Measurements from ENCODE around the gene R3HDM2.

R3HDM2 gene

GRCh38 chr12:57214398-57214781 is 216.5 kb downstream of the R3HDM2 start:
- TF ChIP-seq CTCF (conservative IDR thresholded peaks at IDR 0.05; ENCODE audit: low read length), result peak; percentile 70
- no peak overlapping the region for H3K4me3 ChIP-seq (ENCODE audit: low read length)
- peak; percentile 49 for DNase-seq (ENCODE audit: low read depth)

GRCh38 chr12:57213763-57214397 is 217.0 kb downstream of the R3HDM2 start:
- peak; percentile 41 for DNase-seq (ENCODE audit: low read depth)
- no peak overlapping the region for H3K4me3 ChIP-seq (ENCODE audit: low read length)
- no peak for TF ChIP-seq CTCF (conservative IDR thresholded peaks at IDR 0.05; ENCODE audit: low read length)

GRCh38 chr12:57213058-57213715 is 217.7 kb downstream of the R3HDM2 start:
- DNase-seq (ENCODE audit: low read depth), result peak; percentile 86
- TF ChIP-seq CTCF (conservative IDR thresholded peaks at IDR 0.05; ENCODE audit: low read length), result peak; percentile 88
- no peak overlapping the region for H3K4me3 ChIP-seq (ENCODE audit: low read length)

GRCh38 chr12:57212701-57213057 is 218.2 kb downstream of the R3HDM2 start:
- TF ChIP-seq CTCF (conservative IDR thresholded peaks at IDR 0.05; ENCODE audit: low read length), result no peak
- DNase-seq (ENCODE audit: low read depth), result no peak
- H3K4me3 ChIP-seq (ENCODE audit: low read length), result no peak overlapping the region

- H3K4me3 ChIP-seq (ENCODE audit: low read length), result no peak overlapping the region
- peak; percentile 14; the same call in 1 of the 2 replicates for TF ChIP-seq CTCF (conservative IDR thresholded peaks at IDR 0.05; ENCODE audit: low read length)
- no peak for DNase-seq (ENCODE audit: low read depth)
These were observed 218.8 kb downstream of the R3HDM2 start for GRCh38 chr12:57211791-57212700.

GRCh38 chr12:57210926-57211692 is 219.7 kb downstream of the R3HDM2 start:
- no peak for TF ChIP-seq CTCF (conservative IDR thresholded peaks at IDR 0.05; ENCODE audit: low read length)
- no peak overlapping the region for H3K4me3 ChIP-seq (ENCODE audit: low read length)
- no peak for DNase-seq (ENCODE audit: low read depth)

All from AG10803 (cell line).